Keratinocyte (primary cell): ENCODE results near the gene C19orf85. TPM values are rescaled to one million over a fixed set of nuclear protein-coding genes. Genes with fewer than 3 reads are reported as not detected.
"Not testable (repeated sequence)": the region's sequence is repeated elsewhere in the genome, so short reads cannot be mapped to it uniquely, and the experiment has no call there.

Experiments
- DNase-seq: peaks from one replicate; pipeline ENCODE4 v3.0.0-alpha.2; 2011; ENCODE audit warnings: low read depth, missing footprints, low spot score
- FAIRE-seq: peaks from 2 replicates; lab custom pipeline; 2011; peaks lifted over from hg19 to GRCh38; lab: Jason Lieb, UNC
- H2AFZ ChIP-seq: 2 replicates; pipeline ENCODE4 v1.6.0; 2012; ENCODE audit warnings: low read length, control low read depth, inconsistent platforms; ENCODE audit not compliant: control insufficient read depth
- H3K27ac ChIP-seq: 2 replicates; pipeline ENCODE4 v1.5.1; 2011; ENCODE audit warnings: low read length; ENCODE audit not compliant: control insufficient read depth, insufficient read depth
- H3K27me3 ChIP-seq: 3 replicates; pipeline ENCODE4 v1.6.0; 2011; ENCODE audit warnings: low read length; ENCODE audit not compliant: control insufficient read depth, insufficient read depth; ENCODE audit errors: extremely low read depth
- H3K36me3 ChIP-seq, 2 experiments: 2 replicates in 1 of 2; 3 replicates in 1 of 2; pipeline ENCODE4 v1.5.1; 2011; ENCODE audit warnings: low read length in 2 of 2, mild to moderate bottlenecking in 1 of 2; ENCODE audit not compliant: control insufficient read depth in 2 of 2, insufficient read depth in 2 of 2; ENCODE audit errors: extremely low read depth in 1 of 2
- H3K4me1 ChIP-seq: 3 replicates; pipeline ENCODE4 v1.5.1; 2011; ENCODE audit warnings: low read length; ENCODE audit not compliant: control insufficient read depth, insufficient read depth; ENCODE audit errors: extremely low read depth
- H3K4me2 ChIP-seq: 3 replicates; pipeline ENCODE4 v1.6.0; 2011; ENCODE audit warnings: low read depth, low read length; ENCODE audit not compliant: control insufficient read depth, insufficient read depth; ENCODE audit errors: extremely low read depth
- H3K4me3 ChIP-seq, 3 experiments: fragments of 200-600 bp in 1 of 3; sonication (generic) in 1 of 3; 2 replicates in 2 of 3; 3 replicates in 1 of 3; pipeline ENCODE4 v1.5.1; 2011 to 2016; ENCODE audit warnings: low read length in 3 of 3, mild to moderate bottlenecking in 3 of 3, control low read depth in 2 of 3, inconsistent platforms in 1 of 3, low read depth in 1 of 3, mixed read lengths in 1 of 3, mixed run types in 1 of 3, moderate library complexity in 1 of 3; ENCODE audit not compliant: control insufficient read depth in 2 of 3, insufficient read depth in 2 of 3; ENCODE audit errors: extremely low read depth in 1 of 3
- H3K79me2 ChIP-seq: 2 replicates; pipeline ENCODE4 v1.6.0; 2012; ENCODE audit warnings: low read length; ENCODE audit not compliant: control insufficient read depth, insufficient read depth
- H3K9ac ChIP-seq: 3 replicates; pipeline ENCODE4 v1.6.0; 2011; ENCODE audit warnings: low read length; ENCODE audit not compliant: control insufficient read depth, insufficient read depth; ENCODE audit errors: extremely low read depth
- H3K9me1 ChIP-seq: 3 replicates; pipeline ENCODE4 v1.6.0; 2011; ENCODE audit warnings: low read length; ENCODE audit not compliant: control insufficient read depth, insufficient read depth; ENCODE audit errors: extremely low read depth
- H3K9me3 ChIP-seq: 2 replicates; pipeline ENCODE4 v1.5.1; 2012; ENCODE audit warnings: low read depth, low read length; ENCODE audit not compliant: control insufficient read depth
- H4K20me1 ChIP-seq: 3 replicates; pipeline ENCODE4 v1.6.0; 2011; ENCODE audit warnings: low read length; ENCODE audit not compliant: control insufficient read depth, insufficient read depth; ENCODE audit errors: extremely low read depth
- CTCF ChIP-seq, 3 experiments: IDR thresholded peaks in 1 of 3; conservative IDR thresholded peaks in 1 of 3; optimal IDR thresholded peaks in 1 of 3; 2 replicates in 2 of 3; 3 replicates in 1 of 3; pipeline versions ENCODE3 to v1.5.1; 2011; ENCODE audit warnings: low read length in 3 of 3, mild to moderate bottlenecking in 3 of 3, moderate library complexity in 2 of 3, control low read depth in 1 of 3, inconsistent platforms in 1 of 3; ENCODE audit not compliant: insufficient read depth in 2 of 3; ENCODE audit errors: extremely low read depth in 1 of 3
- EZH2 ChIP-seq: IDR thresholded peaks from one replicate; pipeline ENCODE4 v1.6.1; 2012; ENCODE audit warnings: inconsistent platforms, mild to moderate bottlenecking, low read length, moderate library complexity
- dilution Hi-C: fragments of 300-500 bp; cut with MboI; formaldehyde crosslinking; loops from one replicate; pipeline ENCODE4 v1.7.0; 2020; ENCODE audit warnings: low sequenced_read_pairs; ENCODE audit not compliant: extremely low pct_ligation_motif_present
- polyA plus RNA-seq, 5 experiments: library from polyadenylated mRNA; depleted of rRNA in 3 of 5; stranded (reverse) in 3 of 5; stranded (forward) in 1 of 5; unstranded in 1 of 5; fragments of >200 nt; gene quantifications; 1 replicate in 1 of 5; 2 replicates in 3 of 5; 3 replicates in 1 of 5; pipeline versions ENCODE4 v1.2.1 to v1.2.3, GENCODE V29; 2011 to 2012; ENCODE audit warnings: missing spikeins in 2 of 5, low read depth in 1 of 5, low replicate concordance in 1 of 5

C19orf85 gene
- polyA plus RNA-seq, 1 donor (not counting 4 experiments of a cell fraction or from before 2014, with no cell fraction given): not detected

DNA sequence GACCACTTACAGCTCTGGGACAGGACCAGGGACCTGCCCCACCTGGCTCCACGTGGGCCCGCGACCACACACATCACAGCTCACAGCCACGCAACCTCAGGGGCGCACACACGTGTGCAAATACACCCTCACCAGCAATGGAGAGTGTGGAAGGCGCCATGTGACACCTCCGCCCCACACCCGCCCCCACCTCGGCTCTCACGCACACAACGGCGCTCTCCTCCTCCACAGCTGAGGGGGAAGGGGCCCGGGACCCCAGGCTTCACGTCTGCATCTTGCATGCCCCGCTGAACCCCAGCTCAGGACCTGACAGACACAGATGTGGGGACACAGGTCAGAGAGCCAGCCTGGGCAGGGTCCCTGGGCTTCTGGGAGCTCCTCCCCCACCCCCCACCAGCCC is 15.1 kb downstream of the C19orf85 start:
- no peak overlapping the region for H2AFZ ChIP-seq
- H3K4me1 ChIP-seq: peaks cover 26% of the 10 kb centered on the region
- H3K27me3 ChIP-seq: peaks cover 42% of the 10 kb centered on the region
- FAIRE-seq (no peak), DNase-seq (no peak)
- H3K9me3 ChIP-seq: no peaks in the 10 kb centered on the region
- no peak overlapping the region for H3K9ac ChIP-seq
- TF ChIP-seq CTCF (optimal IDR thresholded peaks at IDR 0.05 in 1 of 3, IDR thresholded peaks at IDR 0.05 in 1 of 3, conservative IDR thresholded peaks at IDR 0.05 in 1 of 3; ENCODE audit: extremely low read depth in 1 of 3, insufficient read depth in 2 of 3, low read length in 3 of 3) (no peak), EZH2 (no peak)
- dilution Hi-C loops: no loop called here
- H3K79me2 ChIP-seq: no peaks in the 10 kb centered on the region
- H3K9me1 ChIP-seq: no peaks in the 10 kb centered on the region
- H3K27ac ChIP-seq: no peak overlapping the region
- H3K4me3 ChIP-seq: no peak overlapping the region
- H3K36me3 ChIP-seq: no peaks in the 10 kb centered on the region
- H3K4me2 ChIP-seq: no peak overlapping the region
- H4K20me1 ChIP-seq: peaks cover 8% of the 10 kb centered on the region

GRCh38 chr19:55448175-55448490 is 16.4 kb downstream of the C19orf85 start:
- H3K36me3 ChIP-seq, H3K4me2 ChIP-seq, FAIRE-seq, H3K4me3 ChIP-seq, H3K9me3 ChIP-seq, H3K9me1 ChIP-seq, H3K79me2 ChIP-seq, dilution Hi-C loops, H3K27ac ChIP-seq, H3K9ac ChIP-seq, H2AFZ ChIP-seq, DNase-seq, H4K20me1 ChIP-seq: not testable (repeated sequence)
- Histone ChIP-seq H3K4me1 (peaks cover 26% of the 10 kb centered on the region), H3K27me3 (peaks cover 55% of the 10 kb centered on the region)

- dilution Hi-C loops: no loop called here
- H3K9ac ChIP-seq: no peak overlapping the region
- FAIRE-seq (no peak), DNase-seq (no peak)
- peaks cover 5% of the 10 kb centered on the region for H4K20me1 ChIP-seq
- no peak overlapping the region for H3K4me2 ChIP-seq
- peak; percentile 12 for TF ChIP-seq EZH2
- peak in 1 of 3 experiments; percentile 13 for TF ChIP-seq CTCF (optimal IDR thresholded peaks at IDR 0.05 in 1 of 3, IDR thresholded peaks at IDR 0.05 in 1 of 3, conservative IDR thresholded peaks at IDR 0.05 in 1 of 3; ENCODE audit: extremely low read depth in 1 of 3, insufficient read depth in 2 of 3, low read length in 3 of 3)
- peaks cover 26% of the 10 kb centered on the region for H3K4me1 ChIP-seq
- no peaks in the 10 kb centered on the region for H3K9me1 ChIP-seq
- H3K36me3 ChIP-seq: no peaks in the 10 kb centered on the region
- H3K79me2 ChIP-seq: no peaks in the 10 kb centered on the region
- no peaks in the 10 kb centered on the region for H3K9me3 ChIP-seq
- no peak overlapping the region for H2AFZ ChIP-seq
- H3K27me3 ChIP-seq: peaks cover 58% of the 10 kb centered on the region
- H3K4me3 ChIP-seq: no peak overlapping the region
- H3K27ac ChIP-seq: no peak overlapping the region
These were observed 17.0 kb downstream of the C19orf85 start for GRCh38 chr19:55447421-55448174.
